ENCODE results near the gene TENT4B.

TENT4B gene

DNA sequence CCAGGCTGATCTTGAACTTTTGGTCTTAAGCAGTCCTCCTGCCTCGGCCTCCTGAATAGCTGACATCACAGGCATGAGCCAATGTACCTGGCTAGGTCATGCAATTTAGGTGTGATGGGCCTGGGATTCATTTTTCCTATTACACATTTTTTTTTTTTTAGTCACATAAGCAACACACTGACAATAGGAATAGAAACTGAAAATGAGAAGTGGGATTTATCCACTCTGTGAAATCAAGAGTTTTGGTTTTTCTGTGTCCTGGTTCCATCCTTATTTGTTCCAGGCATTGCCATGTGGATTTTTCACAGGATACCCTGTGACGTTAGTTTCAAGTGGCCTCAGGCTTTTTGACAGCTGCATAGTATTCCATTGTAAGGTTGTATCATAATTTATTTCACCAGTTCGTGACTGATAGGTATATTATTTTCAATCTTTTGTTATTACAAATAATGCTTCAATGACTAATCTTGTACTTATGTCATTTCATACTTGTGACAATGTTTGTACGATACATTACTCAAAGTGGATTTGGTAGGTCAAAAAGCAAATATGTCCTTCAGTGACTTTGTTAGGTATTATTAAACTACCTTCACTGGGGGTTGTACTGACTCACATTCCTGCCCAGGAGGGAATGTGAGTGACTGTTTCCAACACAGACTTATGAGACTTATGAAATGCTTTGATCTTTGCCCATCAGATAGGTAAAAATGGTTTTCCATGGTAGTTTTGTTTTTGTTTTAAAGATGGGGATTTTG, 123.9 kb downstream of the TENT4B start:
- Histone ChIP-seq H3K27ac (ENCODE audit: low read depth, low read length) (no peak overlapping the region), H3K27me3 (ENCODE audit: insufficient read depth, low read length) (no peaks in the 10 kb centered on the region), H3K79me2 (ENCODE audit: control insufficient read depth, insufficient read depth, low read length, unreplicated experiment) (peaks cover 70% of the 10 kb centered on the region), H2AFZ (ENCODE audit: low read length, unreplicated experiment) (no peak overlapping the region), H3K36me3 (ENCODE audit: insufficient read depth, low read length) (peaks cover 6% of the 10 kb centered on the region; the same call in 1 of the 2 replicates), H3K4me1 (ENCODE audit: control insufficient read depth, insufficient read depth, low read length, unreplicated experiment) (no peaks in the 10 kb centered on the region), H3K4me3 (ENCODE audit: low read depth, low read length) (no peak overlapping the region)

DNA sequence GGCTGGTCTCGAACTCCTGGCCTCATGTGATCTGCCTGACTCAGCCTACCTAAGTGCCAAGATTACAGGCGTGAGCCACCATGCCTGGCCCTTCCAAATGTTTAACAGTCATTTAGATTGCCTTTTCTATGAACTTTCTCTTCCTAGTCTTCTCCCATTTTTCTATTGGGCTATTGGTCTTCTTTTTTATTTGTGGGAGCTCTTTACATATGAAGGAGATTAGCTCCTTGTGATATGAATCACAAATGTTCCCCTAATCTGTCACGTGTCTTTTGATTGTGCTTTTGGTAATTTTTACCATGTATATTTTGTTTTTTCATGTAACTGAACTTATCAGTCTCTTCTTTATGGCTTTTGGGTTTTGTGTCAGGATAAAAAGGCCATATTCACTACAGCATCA, 125.1 kb downstream of the TENT4B start:
- H3K27ac ChIP-seq (ENCODE audit: low read depth, low read length) = no peak overlapping the region
- H2AFZ ChIP-seq (ENCODE audit: low read length, unreplicated experiment) = no peak overlapping the region
- peaks cover 66% of the 10 kb centered on the region for H3K79me2 ChIP-seq (ENCODE audit: control insufficient read depth, insufficient read depth, low read length, unreplicated experiment)
- H3K36me3 ChIP-seq (ENCODE audit: insufficient read depth, low read length) = peaks cover 6% of the 10 kb centered on the region; the same call in 1 of the 2 replicates
- H3K27me3 ChIP-seq (ENCODE audit: insufficient read depth, low read length) = no peaks in the 10 kb centered on the region
- H3K4me1 ChIP-seq (ENCODE audit: control insufficient read depth, insufficient read depth, low read length, unreplicated experiment) = no peaks in the 10 kb centered on the region
- no peak overlapping the region for H3K4me3 ChIP-seq (ENCODE audit: low read depth, low read length)

DNA sequence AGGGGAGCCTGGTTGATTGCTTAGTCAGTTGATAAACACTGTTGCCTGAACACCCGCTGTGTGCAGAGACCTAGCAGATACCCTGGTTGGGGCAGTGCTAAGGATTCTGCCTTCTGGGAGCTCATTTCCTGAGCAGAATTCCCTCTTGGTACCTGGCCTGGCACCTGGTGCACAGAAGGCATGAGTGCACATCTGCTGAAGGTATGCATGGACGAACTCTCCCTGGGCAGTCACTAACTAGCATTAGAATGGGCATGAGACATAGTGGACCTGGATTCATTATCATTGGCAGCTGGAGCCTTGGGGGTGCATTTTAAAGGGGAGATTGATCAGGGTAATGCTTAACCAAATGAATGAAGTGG, 126.4 kb downstream of the TENT4B start:
- no peak overlapping the region for H3K27ac ChIP-seq (ENCODE audit: low read depth, low read length)
- H3K4me1 ChIP-seq (ENCODE audit: control insufficient read depth, insufficient read depth, low read length, unreplicated experiment) = peaks cover 3% of the 10 kb centered on the region
- peaks cover 6% of the 10 kb centered on the region; the same call in 1 of the 2 replicates for H3K36me3 ChIP-seq (ENCODE audit: insufficient read depth, low read length)
- H2AFZ ChIP-seq (ENCODE audit: low read length, unreplicated experiment) = no peak overlapping the region
- peaks cover 65% of the 10 kb centered on the region for H3K79me2 ChIP-seq (ENCODE audit: control insufficient read depth, insufficient read depth, low read length, unreplicated experiment)
- H3K4me3 ChIP-seq (ENCODE audit: low read depth, low read length) = no peak overlapping the region
- no peaks in the 10 kb centered on the region for H3K27me3 ChIP-seq (ENCODE audit: insufficient read depth, low read length)

DNA sequence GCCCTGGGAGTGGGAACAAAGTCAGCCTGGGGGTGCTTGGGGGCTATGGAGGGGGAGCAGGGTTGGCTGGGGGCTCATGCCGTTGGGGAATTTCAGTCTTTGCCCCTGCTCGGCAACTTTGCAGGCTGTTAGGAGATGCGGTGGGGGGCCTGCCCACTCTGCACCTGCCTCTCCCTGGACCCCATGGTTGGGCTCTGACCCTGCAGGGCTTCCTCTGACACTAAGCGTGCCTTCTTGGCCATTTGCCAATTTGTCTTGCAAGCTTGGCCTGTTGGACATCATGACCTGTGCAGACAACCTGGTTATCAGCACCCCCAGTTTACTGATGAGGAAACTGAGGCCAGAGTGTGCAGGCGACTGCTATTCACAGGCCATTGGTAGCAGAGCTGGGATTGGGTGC, 127.8 kb downstream of the TENT4B start:
- no peaks in the 10 kb centered on the region for H3K27me3 ChIP-seq (ENCODE audit: insufficient read depth, low read length)
- peaks cover 6% of the 10 kb centered on the region; the same call in 1 of the 2 replicates for H3K36me3 ChIP-seq (ENCODE audit: insufficient read depth, low read length)
- H3K79me2 ChIP-seq (ENCODE audit: control insufficient read depth, insufficient read depth, low read length, unreplicated experiment) = peaks cover 63% of the 10 kb centered on the region
- no peak overlapping the region for H3K27ac ChIP-seq (ENCODE audit: low read depth, low read length)
- peaks cover 7% of the 10 kb centered on the region for H3K4me1 ChIP-seq (ENCODE audit: control insufficient read depth, insufficient read depth, low read length, unreplicated experiment)
- H2AFZ ChIP-seq (ENCODE audit: low read length, unreplicated experiment) = no peak overlapping the region
- no peak overlapping the region for H3K4me3 ChIP-seq (ENCODE audit: low read depth, low read length)
